NCI-H2227 treated with DMSO at 0.1 percent for 48 hours (cell line): ENCODE data around the gene RIBC2.
"Not testable (repeated sequence)": the region's sequence is repeated elsewhere in the genome, so short reads cannot be mapped to it uniquely, and the experiment has no call there.

ENCODE experiments used
- DNase-seq: peaks from one replicate; lab custom pipeline; 2025; lab: John Stamatoyannopoulos, UW

RIBC2 gene

GRCh38 chr22:45450101-45450785 is 36.8 kb downstream of the RIBC2 start:
- DNase-seq, result no peak

GRCh38 chr22:45450921-45451651 is 37.6 kb downstream of the RIBC2 start:
- DNase-seq, result no peak

- DNase-seq, result no peak
Measured at GRCh38 chr22:45451972-45452371, 38.5 kb downstream of the RIBC2 start.

- no peak for DNase-seq
Measured at GRCh38 chr22:45452565-45453379, 39.3 kb downstream of the RIBC2 start.

GRCh38 chr22:45453764-45454163 is 40.3 kb downstream of the RIBC2 start:
- no peak for DNase-seq

- DNase-seq, result no peak
Measured at GRCh38 chr22:45454275-45454674, 40.8 kb downstream of the RIBC2 start.

- DNase-seq, result no peak
Measured at GRCh38 chr22:45455212-45455611, 41.7 kb downstream of the RIBC2 start.

GRCh38 chr22:45455621-45456020 is 42.1 kb downstream of the RIBC2 start:
- DNase-seq, result no peak

- no peak for DNase-seq
Measured at GRCh38 chr22:45456811-45457210, 43.3 kb downstream of the RIBC2 start.

GRCh38 chr22:45458532-45458931 is 45.0 kb downstream of the RIBC2 start:
- no peak for DNase-seq

GRCh38 chr22:45459235-45459634 is 45.7 kb downstream of the RIBC2 start:
- DNase-seq, result no peak

GRCh38 chr22:45460288-45461109 is 47.0 kb downstream of the RIBC2 start:
- no peak for DNase-seq

- DNase-seq, result no peak
Measured at GRCh38 chr22:45462034-45462655, 48.7 kb downstream of the RIBC2 start.

- not testable (repeated sequence) for DNase-seq
Measured at GRCh38 chr22:45463691-45464090, 50.2 kb downstream of the RIBC2 start.

GRCh38 chr22:45465633-45466032 is 52.1 kb downstream of the RIBC2 start:
- no peak for DNase-seq

- DNase-seq, result no peak
Measured at GRCh38 chr22:45468872-45469271, 55.4 kb downstream of the RIBC2 start.

- no peak for DNase-seq
Measured at GRCh38 chr22:45469281-45470073, 56.0 kb downstream of the RIBC2 start.

- DNase-seq, result no peak
Measured at GRCh38 chr22:45470871-45471270, 57.4 kb downstream of the RIBC2 start.

GRCh38 chr22:45472426-45472825 is 58.9 kb downstream of the RIBC2 start:
- DNase-seq, result no peak

GRCh38 chr22:45473626-45474237 is 60.2 kb downstream of the RIBC2 start:
- no peak for DNase-seq
